CD1c-positive myeloid dendritic cell (primary cell): ENCODE measurements around the gene C1orf74.

Experiments
- DNase-seq: peaks from one replicate; pipeline ENCODE4 v3.0.0-alpha.2; 2016; ENCODE audit errors: extremely low spot score

The C1orf74 gene

DNA sequence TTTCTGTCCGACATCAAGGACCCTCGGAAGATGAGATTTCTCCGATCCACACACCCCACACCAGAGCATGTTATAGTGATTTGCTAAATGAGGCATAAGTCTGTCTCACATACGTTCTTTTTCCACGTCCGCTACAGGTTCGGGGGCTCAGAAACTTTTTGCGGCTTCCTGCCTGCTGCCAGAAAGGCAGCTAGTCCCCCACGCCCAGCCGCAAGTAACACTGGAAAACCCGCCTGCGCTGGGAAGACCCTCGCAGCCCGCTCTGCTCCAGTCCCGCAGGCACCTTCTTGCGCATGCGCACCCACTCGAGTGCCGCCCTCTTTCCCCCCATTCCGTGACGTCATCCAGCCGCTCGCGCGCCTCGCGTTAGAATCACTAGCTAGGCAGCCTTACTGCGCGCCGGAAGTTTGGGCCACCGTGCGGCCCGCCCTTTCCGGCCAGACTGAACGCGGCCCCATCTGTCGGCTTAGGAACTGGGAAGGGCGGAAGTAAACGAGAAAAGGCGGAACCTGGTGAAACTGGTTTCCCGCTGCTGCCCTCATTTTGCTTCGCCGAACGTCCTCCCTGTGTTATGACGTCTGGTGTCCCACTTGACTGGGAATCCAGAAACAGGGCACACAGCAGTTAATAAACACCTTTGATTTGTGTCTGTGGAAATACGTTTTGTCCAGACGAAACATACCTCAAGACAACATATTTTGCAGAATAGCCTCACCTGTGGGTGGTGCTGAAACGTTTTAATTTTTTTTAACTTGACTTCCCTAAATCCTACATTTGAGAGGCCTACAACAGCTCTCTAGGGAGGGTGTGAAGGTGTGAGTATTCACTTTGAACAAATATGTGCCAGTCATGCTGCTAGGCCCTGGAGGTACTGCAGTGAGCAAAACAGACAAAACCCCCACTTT, at the start of gene C1orf74:
Gene C1orf74 (minus strand): TSS at position 295 of the 905 bp plus-strand sequence. CDS start 925 bp downstream, outside the sequence.
- peak; percentile 99 for DNase-seq

DNA sequence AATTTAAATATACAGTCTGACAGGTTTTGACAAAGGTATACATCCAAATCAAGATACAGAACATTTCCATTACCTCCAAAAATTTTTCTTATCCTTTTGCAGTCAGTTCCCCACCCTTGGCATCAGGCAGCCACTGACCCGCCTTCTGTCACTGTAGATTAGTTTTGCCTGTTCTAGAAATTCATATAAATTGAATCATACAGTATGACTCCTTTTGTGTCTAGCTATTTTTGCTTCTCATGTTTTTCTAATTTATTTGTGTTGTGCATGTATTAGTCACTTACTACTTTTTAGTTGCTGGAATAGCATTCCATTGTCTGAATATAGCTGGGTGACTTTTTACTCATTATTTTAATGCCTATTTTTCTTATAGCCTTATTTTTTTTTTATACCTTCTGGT, 47.3 kb upstream of the C1orf74 start:
- no peak for DNase-seq

DNA sequence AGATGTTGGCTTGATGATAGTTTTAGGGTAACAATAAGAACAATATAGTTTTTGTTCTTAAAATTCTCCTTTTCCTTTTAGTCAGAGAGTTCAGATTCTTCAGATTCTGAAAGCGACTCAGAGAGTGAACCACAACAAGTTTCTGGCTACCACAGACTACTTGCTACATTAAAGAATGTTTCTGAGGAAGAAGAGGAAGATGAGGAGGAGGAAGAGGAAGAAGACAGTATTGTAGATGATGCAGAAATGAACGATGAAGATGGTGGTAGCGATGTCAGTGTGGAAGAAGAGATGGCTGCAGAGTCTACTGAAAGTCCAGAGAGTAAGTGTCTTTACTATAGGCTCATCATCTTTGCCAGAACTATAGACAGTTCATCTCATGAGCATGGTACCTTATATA, 46.4 kb upstream of the C1orf74 start:
- no peak for DNase-seq

DNA sequence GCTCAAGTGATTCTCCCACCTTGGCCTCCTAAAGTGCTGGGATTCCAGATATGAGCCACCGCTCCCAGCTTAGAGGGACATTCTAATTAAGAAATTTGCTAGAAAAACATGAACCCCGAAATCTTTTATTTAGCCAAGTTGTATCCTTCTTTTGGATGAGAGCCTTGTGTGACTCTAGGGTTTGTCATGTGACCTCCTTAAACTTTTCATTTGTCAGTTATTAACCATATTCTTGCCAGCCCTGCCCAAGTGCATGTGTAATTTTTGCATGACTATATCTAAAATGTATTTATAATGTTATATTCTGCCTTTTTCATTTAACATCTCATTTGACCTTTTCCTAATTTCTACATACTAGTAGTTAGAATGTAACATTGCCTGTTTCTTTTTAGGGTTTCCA, 45.4 kb upstream of the C1orf74 start:
- no peak for DNase-seq

DNA sequence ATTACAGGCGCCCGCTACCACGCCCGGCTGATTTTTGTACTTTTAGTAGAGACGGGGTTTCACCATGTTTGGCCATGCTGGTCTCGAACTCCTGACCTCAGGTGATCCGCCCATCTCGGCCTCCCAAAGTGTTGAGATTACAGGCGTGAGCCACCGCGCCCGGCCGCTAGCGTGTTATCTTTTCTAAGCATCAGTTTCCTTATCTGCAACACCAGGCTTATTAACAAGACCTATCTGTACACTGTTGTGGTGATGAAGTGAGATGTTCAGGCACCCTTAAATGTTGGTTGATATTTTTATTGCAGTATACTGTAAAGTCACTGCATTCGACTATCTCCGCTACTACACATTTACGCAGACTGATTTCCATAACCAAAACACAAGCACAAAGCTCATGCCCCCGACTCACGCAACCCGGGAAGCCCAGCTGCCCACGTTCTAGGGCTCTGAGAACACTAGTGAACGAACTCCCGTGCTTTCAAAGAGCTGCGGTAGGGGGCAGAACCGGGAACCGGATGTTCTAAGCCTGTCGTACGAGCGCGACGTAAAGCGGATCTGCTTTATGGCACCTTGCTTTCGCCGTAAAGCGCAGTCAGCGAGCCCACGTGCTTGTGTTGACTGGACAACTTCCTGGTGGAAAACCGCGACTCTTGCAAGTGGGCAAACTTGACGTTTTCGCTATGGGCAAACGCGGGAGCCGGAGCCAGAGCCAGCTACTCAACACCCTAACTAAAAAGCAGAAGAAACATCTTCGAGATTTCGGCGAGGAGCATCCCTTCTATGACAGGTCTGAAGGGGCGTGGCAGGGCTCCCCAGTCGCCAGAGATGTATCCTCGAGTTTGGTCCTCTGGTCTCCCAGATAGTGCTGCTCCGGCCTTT, 43.3 kb upstream of the C1orf74 start, which contains the start of gene UTP25:
Gene UTP25 (plus strand): TSS at position 589 of the 879 bp plus-strand sequence. CDS start 92 bp downstream, at position 681.
- peak; percentile 99 for DNase-seq

DNA sequence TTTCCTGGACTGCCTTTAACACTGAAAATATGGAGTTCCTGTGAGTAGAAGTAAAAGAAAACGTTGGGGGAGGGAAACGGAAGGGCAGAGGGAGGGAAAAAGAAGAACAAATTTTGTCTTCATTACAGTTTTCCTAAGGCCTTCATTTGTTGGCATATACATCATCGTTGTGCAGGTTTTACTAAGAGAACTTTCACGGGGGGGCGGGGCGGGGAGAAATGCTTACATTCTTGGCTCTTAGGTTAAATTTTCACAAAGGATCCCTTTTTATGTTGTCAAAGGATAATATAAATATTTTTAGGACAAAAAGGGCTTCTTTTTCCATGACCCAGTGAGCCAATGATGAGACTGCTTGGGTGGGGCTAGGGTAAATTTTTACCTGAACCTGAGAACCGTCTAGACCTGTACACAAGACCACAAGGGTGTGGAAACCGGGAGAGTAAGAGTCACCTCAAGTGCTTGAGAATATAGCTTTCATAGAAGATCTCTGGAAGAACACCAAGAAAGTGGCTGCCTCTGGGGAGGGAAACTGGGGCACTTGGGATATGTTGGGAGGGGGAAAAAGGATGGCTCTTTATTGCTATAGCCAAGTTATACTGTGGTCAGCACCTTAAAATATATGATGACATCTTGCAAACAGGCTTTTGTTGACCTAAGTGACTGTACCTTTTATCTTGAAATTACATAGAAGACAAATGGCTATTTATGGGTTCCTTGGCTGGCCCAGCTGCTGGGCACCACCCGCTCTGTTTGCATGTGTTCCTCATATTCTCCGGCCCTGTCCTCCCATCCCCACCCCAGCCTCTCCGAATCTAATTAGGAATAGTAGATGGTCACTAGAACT, 41.5 kb upstream of the C1orf74 start:
- no peak for DNase-seq

DNA sequence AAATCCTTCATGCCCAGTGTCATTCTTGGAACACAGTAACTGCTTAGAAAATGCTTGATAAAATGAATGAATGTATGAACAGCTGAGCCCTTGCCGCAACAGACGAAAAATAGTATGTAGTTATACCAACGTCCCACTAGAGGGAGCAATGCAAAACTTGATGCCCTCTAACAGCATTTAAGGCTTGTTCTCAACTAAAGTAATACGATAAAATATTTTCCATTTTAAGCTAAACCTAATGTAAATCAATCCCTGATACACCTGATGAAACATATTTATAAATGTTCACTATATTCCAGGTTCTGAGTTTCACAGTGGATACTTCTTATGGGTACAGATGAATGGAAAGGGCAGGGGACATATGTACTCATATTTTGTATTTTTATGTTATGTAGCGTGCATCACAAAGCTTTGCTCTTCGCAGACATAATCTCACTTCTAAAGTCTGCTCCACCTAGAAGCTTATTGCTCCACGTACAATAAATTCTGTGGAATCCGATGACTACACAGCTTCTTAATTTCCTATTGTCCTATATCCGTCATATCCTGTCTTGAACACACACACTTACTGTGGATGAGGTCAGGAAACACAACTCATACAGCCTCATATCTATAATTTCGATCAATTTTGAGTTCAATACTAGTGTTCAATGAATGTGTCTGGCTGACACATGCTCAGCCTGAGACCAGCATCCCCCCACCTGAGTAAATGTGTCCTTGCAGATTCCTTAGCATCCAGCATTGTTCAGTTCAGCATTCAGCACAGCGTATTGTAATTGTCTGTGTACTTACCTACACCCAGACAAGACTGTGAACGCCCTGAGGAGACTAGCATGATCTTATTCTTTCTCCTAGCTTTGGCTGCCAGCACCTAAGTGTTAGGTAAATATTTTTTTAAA, 39.0 kb upstream of the C1orf74 start:
- DNase-seq = peak; percentile 61

DNA sequence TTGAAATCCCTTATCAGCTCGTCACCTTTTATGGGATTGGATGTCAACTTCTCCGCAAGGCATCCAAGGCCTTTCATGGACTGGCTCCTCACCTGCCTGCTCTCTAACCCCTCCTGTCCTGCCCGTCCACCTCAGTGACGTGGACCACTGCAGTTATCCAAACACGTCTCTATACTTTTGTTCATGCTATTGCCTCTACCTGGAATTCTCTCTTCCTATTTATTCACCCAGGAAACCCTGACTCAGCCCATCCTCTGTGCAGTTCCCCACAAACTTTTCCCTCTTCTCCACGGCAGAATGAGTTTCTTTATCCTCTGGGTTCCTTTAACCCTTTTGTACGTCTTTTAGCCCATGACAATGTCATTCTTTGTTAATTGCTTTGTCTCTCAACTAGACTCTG, 38.3 kb upstream of the C1orf74 start:
- DNase-seq = no peak

DNA sequence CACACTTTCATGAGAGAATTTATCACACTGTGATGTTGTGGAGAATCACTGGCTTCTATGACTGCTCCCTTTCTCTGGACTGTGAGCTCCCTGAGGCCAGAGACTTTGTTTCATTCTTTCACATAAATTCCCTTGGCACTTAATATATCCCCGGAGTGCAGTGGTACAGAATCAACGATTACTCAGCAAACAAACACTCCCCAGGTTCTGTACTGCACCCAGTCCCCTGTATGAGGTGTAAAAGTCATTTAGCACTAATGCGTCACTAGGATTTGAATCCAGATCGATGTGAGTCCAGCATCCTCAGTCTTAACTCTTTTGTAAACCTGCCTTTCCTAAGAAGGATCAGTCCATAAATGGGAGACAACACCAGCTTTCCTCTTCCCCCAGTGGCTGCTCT, 36.6 kb upstream of the C1orf74 start:
- DNase-seq = no peak

DNA sequence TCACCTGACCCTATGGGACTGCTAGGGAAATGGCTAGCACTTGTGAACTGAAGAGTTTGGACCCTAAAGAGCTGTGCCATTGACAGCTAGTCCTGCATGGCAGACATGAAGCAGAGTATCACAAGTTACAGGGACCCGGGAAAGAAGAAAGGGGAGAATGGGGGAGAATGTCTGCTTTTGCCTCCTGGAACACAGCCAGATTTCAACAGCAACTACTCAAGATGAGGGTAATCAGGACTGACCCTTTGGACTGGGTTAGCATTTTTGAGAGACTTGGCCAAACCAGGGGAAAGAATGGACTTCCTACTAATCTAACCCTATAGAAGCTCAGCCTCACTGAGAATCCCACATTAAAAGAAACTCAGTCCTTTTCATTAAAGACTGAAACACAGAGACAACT, 34.7 kb upstream of the C1orf74 start:
- DNase-seq = no peak

DNA sequence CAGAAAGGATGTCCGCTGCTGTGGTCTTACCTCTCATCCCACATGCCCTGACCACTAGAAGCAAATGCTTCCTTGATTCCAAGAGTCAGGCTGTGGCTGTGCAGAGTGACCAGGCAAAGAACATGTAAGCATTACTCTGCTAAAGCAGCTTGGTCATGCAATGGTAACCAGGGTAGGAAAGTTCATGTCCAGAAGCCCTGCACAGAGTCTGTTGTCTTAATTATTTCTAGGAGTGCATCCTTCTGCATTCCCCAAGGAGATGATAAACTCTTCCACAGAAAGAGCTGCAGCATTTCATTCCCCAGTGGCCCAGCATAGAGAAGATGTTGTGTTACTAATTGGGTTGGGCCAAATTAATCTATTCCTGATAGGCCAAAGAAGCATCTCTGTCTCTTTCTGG, 33.3 kb upstream of the C1orf74 start:
- no peak for DNase-seq

DNA sequence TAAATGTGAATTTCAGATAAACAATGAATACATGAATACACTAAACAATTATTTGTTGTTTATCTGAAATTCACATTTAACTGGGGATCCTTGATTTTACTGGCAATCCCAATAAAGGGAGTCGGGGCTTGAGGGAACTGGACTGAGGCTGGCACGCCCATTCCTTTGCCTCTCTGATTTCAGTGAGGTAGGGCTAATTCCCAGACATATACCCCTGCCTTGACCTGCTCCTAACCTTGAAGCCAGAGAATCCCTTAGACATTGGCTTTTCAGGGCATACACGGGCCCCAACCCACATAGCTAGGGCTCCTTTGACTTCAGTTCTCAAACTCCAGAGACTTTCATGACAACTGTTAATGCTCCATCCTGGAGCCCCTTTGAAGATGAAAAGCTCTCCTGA, 32.6 kb upstream of the C1orf74 start:
- no peak for DNase-seq

DNA sequence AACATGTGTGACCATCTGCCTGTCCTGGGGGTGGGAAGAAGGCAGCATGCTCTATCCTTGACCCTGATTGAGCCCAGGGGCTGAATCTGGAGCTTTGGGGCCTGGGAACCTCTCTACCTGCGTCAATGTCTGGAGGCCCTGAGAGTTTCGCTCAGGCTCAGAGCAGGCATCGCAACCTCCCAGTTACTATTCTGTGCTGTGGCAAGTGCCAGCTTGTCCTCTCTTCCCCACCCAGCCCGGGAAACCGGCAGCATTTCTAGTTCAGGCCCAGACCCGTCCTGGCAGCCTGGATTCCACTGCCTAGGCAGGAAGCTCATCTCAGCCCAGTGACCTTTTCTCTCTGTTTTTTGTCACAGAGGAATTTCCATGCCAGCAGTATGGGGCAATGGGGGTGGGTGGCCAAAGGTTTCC, 31.6 kb upstream of the C1orf74 start:
- DNase-seq = no peak

DNA sequence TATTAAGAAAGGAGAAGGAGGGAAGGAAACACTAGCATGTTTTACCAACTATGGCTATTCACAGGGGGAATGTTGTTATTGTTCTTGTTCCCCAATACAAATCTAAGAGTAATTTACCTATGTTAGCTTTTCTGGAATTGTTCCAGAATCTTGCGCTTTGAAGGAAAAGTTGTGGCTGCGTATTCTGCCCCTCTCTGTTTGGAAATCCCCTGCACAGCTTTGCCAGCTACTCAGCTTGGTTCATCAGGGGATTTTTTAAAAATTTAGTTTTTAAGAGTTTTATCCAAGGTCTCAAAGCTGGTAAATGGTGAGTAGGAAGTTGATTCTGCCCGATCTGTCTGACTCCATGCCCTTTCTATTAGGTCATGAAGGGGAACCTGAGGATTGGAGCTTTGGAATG, 31.1 kb upstream of the C1orf74 start:
- no peak for DNase-seq

DNA sequence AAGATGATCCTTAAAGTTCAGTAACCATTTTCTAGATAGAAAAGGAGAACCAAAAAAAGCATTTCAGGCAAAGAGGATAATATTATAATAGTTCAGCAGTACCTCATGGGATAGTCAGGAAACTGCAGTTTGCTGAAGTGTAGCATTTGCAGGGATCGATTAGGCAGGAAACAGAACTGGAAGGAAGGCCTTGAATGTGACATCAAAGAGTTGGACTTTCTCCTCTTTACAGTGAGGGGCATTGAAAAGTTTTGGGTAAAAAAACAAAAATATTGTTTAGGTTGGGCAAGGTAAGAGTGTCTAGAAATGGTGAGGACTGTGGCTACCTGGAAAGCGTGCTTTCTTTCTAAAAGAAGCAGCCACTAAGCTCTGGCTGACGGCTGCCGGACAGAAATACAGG, 29.5 kb upstream of the C1orf74 start:
- no peak for DNase-seq

DNA sequence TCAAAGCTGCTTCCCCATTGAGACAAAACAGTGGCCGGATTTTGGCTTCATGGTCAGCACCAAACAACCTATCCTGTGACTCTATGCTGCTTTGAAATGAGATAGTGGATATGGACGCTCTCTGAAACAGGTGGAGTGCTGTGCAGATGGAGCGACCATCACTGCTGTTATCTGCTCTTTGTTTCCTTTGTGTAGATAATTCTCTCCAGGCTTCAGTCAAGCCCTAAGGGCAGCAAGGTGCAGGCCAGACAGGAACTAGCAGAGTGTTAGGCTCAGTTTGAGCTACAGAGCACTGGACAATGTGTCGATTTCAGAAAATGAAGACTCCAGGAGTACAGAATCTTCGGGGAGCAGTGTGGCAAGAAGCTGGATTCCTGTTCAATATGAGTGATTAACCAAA, 26.4 kb upstream of the C1orf74 start:
- no peak for DNase-seq

DNA sequence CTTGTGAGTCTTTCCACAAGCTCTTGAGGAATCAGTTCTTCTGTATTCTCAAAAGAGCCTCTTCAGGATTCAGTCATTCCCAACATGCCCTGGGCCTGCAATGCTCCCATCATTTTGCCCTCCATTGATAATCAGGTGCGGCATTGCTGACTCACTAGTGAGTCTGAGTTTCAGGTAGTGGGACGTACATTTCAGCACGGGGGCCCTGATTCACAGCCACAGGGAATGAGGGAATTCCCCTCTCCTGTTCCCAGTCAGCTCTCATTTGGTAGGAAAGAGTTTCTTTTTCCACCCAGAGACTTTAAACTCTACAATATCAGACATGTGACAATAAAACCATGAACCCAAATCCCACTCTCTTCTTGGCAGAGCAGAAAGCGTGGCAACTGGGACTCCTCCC, 25.3 kb upstream of the C1orf74 start:
- no peak for DNase-seq

DNA sequence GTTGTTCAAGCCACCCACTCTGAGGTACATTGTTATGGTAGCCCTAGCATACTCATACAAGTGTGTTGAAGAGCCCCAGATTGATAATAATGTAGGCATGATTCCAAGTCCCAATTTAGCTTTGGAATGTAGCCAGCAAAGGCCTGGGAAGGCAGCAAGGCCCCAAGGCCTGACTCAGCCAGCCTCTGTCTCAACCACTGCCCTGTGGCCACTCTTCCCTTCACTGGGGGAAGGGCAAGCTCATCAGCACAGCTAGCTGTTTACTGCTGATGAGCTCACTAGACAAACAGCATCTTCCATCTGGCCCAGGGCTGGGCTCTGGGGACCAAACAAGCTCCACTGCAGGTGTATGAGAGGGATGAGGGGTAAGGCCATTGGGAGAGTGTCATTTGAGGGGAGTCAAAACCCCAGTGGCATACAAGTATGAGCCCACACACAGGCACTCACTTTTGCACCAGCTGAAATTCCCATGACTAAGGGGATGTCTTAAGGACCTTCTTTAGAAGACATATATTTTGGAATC, 23.8 kb upstream of the C1orf74 start:
- DNase-seq = no peak

DNA sequence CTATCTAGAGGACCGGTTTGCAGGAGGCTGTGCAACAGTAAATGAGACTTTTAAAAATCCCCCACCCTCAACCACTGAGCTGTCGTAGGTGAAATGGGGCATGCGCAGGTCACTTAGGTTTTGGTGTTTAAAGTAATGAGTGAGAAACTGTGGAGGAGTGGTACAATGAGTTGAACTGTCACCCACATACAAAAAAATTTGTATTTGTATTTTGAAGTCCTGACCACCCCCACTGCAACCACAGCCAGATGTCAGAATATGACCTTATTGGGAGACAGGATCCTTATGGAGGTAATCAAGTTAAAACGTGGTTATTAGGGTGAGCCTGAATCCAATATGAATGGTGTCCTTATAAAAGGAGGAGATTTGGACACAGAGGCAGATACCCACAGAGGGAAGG, 23.1 kb upstream of the C1orf74 start:
- DNase-seq = no peak
